Colon (tissue), 2 donors: ENCODE measurements around the gene GPR107.

Source experiments
- FAIRE-seq: peaks from 2 replicates; lab custom pipeline; 2012; peaks lifted over from hg19 to GRCh38; lab: Jason Lieb, UNC
- donor health status: control.
- donor health status: control.

Gene GPR107

DNA sequence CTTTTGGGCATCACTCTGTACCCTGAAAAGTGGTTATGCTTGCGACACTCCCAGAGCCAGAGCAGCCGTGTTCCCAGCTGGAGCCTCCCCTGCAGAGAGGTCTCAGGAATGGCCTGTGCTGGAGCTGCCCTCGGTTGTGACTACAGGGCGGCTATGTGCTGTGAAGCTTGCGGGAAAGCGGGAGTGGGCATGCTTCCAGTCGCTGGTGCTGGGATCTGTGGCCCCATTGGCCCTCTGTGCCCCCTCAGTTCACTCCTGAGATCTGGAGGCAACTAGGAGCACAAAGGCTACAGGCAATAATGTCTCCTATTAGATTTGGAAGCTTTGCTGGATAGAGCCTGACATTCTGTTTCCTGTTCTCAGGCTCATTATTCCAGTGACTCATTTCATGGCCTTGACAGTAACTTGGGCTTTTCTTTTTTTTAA is 56.9 kb downstream of the GPR107 start:
- no peak for FAIRE-seq

DNA sequence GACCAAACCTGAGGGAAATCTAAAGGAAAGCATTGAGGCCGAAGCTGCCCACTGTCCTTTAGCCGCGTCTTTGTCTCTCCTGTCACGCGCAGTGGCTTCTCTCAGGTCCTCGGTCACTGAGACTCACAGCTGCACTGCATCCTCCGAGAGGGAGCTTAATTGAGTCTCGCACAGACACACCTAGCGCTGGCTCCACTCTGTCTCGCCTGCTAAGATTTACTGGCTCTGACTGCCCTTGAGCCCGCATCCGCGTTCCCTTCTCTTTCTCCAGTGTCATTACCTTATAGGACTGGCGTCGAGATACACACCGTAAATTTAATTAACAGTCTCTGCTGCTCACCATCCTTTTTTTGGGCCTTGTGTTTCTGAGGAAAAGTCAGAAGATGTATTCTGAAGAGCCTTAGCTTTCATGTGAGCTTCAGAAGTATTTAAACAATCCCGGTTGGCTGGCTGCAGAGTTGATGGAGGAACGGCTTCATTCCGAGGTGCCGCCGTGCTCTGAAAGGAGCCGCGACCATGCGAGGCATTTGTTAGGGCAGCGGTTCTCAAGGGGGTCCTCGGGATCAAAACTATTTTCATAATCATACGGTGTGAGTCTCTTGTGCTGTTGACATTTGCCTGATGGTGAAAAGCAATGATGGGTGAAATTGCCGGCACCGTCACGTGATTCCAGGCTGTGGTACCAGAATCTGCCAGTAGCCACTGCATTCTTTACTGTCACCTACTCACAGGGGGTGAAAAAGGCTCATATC is 58.3 kb downstream of the GPR107 start:
- FAIRE-seq, result no peak

DNA sequence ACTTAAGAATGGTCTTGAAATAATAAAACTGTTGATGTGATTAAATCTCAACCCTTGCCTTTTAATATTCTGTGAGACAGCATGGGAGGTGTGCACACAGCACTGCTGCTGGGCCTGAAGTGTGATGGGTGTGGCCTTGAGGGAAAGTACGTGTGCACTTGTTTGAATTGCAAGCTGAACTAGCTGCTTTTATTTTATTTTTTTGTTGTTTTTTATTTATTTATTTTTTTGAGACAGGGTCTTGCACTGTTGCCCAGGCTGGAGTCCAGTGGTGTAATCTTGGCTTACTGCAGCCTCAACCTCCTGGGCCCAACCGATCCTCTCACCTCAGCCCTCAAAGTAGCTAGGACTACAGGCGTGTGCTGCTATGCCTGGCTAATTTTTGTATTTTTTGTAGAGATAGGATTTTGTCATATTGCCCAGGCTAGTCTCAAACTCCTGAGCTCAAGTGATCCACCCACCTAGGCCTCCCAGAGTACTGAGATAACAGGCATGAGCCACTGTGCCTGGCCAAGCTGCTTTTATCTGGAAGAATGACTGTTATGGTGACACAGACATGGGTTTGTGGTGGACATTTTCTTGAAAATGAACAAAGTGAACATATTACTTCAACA is 58.9 kb downstream of the GPR107 start:
- no peak for FAIRE-seq

DNA sequence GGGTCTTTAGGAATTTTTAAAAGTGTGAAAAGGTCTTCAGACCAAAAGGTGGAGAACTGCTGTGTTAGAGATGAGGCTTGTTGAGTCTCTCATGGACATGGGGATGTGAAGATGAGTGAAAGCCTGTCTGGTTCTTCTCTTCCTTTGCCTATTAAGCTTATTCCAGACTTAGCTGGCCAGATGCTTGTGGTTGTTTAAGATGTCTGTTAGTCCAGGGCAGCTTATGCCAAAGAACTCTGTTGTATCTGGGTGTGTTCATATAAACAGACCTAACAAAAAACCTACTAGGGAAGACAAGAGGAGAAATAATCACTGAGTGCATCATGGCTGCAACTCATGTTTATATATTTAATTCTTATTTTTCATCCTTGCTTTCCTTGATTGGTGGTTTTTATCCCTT is 61.0 kb downstream of the GPR107 start:
- no peak for FAIRE-seq

DNA sequence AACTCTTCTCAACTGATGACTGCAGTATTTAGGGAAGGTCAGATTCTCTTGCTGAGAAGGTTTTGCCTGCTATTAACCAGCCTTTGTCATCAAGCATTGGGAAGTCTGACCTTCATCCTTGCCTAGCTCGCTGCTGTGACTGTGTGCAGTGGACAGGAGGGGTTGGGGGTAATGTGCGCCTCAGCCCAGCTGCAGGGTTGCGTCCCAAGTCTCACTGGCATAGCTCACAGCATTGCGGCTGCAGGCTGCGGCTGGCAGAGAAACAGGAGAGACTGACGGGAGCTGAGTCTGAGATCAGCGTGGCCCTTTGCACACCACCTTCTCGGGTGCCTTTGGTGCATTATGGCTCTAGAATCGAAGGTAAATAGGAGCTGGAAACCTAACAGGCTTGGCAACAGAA is 62.6 kb downstream of the GPR107 start:
- FAIRE-seq, result no peak

DNA sequence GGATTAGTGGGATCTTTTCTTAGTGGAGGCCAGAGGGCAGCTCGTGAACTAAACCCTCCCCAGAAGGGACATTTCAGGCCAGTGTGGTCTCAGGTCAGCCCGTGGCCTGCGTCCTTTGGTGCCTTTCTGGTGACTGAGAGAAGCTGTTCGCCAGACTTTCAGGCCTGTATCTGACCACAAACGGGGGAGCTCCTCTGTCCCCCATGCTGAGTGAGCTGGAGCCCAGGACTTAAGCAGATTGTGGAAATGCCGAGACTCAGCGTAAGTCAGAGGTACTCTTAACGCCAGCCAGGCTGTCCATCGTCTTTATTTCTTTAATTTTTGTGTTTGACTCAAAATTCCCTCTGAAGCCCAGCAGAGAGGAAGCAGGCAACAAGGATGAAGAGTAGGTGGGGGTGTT is 63.7 kb downstream of the GPR107 start:
- FAIRE-seq, result no peak

DNA sequence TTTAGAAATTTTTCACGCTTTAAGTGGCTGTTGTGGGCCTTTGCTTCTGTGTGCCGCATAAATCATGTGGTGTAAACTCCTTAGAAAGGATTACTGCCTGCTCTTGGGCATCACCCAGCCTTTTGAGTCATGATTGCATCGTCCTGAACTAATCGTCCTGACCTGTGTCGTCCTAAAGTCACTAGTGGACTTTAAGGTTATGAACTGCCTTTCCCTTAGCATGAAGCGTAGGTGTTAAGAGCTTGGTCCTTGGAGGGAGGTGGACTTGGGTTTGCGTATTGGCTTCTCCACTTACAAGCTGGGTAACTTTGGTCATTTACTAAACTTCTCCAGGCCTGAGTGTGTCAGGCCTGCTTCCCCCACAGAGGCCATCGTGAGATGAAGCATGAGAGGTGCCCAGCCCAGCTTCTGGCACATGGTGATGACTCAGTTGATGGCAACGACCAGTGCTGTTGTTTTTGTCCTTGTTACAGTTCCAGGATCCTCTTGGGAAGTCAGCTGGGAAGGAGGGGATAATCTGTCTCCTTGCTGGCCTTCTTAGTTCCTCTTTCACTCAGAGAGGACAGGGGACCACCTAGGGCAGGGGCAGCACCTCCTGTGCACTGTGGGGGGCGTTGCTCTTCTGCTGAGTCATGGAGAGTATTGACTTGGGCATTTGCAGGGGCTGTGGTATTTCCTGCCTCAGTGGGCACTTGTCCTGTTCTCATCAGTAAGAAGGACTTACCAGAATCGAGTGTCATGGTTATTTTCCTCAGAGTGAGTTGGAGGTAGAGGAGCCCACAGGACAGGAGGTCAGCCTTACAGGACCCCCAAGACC is 64.3 kb downstream of the GPR107 start:
- FAIRE-seq, result no peak

DNA sequence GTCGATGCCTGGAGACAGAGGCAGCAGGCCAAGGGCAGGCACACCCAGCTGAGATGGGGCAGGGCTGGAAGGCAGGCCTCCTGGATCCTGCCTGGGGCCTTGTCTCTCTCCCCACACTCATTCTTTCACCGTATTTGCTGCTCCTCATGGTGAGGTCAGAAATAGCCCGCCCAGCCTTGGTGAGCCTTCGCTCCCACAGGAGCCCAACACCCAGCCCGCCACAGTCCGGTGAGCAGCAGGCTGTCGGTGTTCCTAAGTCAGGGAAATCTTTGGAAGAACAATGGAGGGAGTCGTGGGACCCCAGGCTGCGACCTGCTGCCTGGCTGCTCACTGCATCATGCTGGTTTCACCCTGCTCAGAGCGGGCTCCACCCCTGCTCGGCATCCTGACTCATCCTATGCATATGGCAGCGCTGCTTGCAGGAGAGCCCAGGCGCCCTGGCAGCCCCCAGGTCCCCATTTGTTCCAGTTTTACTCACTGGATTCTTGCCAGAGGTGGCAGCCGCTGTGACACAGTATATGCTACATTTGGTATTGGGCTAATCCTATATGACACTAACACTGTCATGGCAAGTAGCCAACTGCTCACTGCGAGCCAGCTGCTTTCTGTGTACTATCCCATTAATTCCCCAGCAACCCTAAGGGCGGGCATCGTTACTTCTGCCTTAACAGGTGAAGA is 65.3 kb downstream of the GPR107 start:
- no peak for FAIRE-seq

DNA sequence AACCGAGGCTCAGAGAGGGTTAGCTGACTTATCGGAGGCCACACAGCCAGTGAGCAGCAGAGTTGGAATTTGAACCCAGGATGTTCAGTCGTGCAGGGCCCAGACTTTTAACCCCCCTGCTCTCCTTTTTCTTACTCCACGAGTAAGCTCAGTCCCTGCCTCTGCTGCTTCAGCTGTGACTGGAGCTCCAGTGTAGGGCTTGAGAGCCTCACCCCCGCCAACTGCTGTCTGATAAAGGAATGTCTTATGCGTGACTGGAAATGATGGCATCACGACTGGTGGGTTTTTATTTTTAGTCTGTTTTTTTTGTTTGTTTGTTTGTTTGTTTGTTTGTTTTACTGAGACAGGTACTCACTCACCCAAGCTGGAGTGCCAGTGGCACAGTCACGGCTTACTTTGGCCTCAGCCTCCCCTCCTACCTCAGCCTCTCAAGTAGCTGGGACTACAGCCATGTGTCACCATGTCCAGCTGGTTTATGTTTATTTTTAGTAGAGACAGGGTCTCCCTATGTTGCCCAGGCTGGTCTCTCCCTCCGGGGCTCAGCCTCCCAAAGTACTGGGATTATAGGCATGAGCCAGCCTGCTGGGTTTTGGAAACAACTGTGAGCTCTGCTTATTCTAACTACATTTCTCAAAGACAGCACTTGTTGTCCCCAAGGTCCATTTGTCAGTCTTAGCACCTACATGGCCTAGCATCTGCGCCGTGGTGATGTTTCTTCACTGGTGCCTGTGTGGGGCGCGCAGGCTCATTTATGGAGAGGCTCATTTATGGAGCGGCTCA is 66.0 kb downstream of the GPR107 start:
- FAIRE-seq, result no peak

DNA sequence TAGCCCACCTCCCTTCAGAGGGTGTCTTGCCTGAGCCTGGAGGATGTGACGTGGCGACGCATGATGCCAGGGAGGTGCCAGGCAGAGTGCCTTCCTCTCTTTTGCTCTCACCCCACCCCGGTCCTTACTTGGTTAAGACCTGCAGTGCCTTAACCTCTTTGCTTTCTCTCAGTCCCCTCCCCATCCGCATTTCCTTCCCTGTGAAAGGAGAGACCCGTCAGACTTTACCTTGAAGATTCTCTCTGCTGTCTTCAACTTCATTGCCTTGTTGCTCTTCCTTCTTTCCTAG is 66.5 kb downstream of the GPR107 start:
- FAIRE-seq, result no peak

DNA sequence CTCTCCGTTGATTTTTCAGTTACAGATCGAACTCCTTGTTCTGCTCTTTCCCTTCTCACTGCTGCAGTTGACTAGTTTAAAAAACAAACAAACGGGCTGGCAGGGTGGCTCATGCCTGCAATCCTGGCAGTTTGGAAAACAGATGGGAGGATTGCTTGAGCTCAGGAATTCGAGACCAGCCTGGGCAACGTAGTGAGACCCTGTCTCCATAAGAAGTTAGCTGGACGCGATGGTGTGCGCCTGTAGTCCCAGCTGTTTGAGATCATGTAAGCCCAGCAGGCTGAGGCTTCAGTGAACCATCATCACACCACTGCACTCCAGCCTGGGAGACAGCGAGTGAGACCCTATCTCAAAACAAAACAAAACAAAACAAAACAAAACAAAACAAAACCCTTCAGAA is 67.1 kb downstream of the GPR107 start:
- FAIRE-seq, result no peak

DNA sequence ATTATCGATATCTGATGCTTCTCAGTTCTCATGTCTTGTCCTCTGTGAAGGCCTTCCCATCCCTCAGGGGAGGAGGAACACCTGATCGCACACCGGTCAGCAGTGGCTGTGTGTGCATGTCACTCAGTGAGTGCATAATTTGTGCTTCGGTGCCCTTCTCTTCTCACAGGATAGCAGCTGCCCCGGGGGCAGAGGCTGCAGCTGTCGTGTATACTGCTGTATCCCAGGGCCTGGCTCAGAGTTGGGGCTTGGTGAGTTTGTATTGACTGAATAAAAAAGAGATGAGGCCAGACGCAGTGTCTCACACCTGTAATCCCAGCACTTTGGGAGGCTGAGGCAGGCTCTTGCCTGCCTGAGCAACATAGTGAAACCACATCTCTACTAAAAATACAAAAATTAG is 68.8 kb downstream of the GPR107 start:
- FAIRE-seq, result no peak

DNA sequence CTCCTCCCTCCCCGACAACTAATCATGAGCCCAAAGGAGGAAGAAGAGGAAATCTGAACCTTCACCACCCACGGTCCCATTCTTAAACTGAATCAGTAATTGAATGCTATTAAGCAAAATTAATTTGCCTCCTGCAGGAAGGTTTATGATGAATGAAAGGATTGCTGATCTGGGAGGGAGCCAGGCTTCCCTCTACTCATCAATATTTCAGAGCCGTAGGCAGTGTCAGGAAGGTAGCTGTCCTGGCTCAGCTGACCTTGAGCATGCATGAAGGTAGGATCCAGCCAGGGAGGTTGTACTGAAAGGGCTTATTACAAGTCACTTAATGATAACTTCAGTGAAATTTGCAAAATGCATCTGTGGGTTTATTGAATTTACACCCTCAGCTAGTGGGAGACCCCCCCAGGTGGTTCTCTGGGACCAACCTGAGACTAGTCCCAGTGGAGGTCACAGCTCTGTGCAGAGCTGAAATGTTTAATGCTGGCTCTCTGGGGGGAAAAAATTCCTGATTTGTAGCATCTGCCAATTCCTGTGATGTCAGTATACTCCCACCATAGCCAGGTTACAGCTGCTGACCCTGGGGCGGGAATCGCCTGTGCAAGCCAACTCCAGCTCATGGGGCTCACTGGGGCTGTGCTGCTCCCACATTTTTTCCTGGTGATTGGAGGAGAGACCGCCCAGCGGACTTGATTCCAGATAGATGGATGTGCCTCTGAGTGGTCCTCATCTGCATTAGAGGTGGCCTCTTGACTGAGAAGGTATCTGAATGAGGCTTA is 70.6 kb downstream of the GPR107 start:
- FAIRE-seq, result no peak

DNA sequence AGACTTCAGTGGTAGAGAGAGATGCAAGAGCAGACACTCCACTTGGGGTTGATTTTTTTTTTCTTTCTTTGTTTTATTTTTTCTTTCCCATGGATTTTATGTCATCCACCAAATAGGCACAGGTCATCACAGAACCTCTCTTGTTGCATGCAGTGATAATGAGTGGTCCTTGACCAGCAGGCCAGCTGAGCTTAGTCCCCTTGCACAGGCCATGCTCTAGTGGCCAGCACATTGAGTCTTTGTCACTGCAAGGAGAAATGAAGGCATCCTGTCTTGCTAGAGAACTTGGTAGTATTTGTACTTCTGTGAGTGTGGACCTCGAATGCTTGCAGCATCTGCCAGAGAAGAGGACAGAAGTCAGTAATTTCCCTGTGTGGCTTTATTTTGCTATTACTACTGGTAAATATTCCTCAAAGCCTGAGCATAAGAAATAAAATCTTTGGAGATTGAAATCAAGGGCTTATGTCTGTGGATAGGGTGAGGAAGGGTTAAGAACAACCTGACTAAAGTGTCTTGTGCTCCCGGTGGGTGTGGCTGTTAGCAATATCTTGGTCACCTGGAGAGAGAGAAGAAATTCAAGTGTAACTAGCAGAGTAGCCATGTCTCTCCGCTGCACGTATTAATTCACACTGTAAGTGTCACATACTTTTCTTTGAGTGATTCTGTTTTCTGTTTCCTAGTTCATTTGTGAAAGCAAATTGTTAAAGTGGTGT is 73.2 kb downstream of the GPR107 start:
- FAIRE-seq, result no peak

DNA sequence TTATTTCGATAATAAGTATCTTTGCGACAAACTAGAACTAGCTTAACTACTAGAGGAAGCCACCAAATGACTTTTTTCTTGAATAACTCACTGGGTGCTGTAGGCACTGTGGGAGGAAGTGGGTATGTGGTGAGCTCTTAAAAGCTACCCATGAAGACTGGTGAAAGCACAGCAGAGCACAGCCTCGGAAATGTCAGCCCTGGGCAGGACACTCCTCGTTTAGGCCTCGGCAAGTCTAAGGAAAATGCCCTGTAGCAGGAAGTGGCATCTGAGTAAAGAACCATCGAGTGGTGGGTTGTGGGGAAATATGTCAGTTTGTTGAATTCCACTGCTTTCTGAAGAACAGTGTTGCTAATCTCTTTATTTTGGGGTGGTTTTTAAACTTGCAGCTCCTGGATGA is 74.5 kb downstream of the GPR107 start:
- FAIRE-seq, result no peak

DNA sequence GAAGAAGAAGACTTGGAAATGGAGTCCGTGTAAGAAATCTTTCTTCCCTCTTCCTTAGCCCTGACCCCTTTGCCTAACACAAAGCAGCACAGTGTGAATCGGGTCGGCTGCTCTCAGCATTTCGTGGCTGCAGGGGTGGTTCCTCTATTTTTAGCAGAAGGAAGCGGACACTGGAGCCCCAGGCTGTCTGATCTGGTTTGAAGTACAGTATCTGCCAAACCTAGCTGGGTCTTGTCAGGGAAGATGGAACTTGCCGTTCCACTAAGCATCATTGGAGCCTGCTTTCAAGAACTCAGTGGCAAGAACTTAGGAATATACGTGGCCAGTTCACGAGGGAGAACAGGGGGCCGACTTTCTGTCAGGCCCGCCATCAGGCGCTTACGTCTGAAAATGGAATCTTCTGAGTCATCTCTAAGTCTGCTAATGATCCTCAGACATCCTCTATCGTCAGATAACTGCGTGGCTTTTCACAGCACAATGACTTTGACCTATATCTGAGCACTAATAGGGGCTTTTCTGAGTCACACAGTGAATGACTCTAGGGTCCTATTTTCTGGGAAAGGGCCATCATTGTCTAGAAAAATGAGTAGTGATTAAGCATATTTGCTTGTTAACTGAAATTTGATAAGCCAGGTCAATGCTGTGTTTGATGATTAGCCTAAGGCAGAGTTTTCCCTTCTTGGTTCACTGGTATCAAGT is 75.2 kb downstream of the GPR107 start:
- no peak for FAIRE-seq

DNA sequence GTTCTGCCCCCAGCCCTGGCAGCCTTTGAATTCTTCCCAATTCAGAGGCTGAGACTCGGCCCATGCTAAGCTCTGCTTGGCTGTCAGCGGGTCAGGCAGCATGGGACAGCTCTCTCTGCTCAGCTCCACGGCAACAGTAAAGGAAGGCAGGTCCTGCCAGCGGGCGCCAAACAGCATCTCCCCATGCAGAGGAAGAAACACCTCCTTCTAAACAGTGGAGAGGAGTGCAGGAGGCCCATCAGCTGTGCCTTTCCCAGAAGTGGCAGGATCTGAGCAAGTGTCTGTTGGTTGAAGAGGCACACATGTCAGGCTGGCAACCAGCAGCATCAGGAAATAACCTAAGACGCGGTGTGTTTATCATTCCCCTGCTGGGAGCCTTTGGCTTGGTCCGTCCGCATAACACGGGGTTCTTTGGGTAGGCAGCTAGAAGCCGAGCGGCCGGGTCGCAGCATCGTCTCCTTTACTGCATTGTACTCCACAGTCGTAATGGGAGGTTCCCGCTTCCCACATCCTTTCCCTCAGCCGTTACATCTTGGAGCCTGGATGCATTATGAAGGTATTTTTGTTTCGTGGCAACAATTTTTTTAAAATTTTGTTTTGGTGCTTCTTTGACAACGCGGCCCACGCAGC is 75.8 kb downstream of the GPR107 start:
- no peak for FAIRE-seq

DNA sequence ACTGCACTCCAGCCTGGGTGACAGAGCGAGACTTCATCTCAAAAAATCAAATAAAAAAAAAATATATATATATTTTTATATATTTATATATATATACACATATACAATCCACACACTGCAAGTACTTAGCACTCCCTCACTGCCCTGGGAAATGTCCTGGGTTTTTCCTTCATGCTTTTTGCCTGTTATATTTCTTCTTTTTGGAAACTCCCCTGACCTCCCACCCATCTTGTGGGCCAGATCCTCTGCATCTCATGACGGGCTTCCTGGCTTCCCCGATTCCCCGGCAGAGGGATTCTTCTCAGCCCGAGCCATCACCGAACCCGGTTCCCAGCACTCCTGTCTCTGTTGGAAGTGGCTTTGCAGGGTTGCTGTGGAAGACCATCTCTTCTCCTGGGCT is 79.0 kb downstream of the GPR107 start:
- no peak for FAIRE-seq

DNA sequence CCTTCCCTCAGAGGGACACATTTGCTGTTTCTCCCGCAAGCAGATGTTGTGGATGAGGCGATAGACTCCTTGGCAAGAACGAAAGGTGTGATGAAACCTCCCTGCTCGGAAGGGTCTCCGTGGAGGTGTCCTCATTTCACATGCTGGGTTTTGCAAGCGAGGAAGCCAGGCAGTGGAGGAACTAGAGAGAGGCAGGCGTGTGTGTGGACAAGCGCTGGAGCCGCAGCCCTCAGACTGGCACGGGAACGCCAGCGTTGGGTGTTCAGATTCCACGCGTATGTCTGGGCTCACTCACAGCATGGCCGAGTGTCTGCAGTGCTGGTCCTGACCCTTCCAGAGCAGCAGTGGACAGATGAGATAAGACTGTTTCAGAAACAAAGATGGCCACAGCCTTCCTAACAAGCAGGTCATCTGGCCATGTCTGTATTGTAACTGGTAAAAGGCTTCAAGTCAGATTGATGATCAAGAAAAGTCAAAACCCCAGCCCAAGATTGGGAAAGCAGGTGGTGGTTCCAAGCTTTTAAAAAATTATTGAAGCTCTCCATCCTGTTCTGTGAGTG is 83.5 kb downstream of the GPR107 start:
- FAIRE-seq, result no peak
